Cerebellar nuclear complex (tissue), 1 donor: Measurements from ENCODE around the gene TOX4.
"Not testable (repeated sequence)": the region's sequence is repeated elsewhere in the genome, so short reads cannot be mapped to it uniquely, and the experiment has no call there.

ENCODE experiments used
- DNase-seq, 2 experiments: peaks; one replicate each; lab custom pipeline; 2025; lab: John Stamatoyannopoulos, UW

TOX4 gene

DNA sequence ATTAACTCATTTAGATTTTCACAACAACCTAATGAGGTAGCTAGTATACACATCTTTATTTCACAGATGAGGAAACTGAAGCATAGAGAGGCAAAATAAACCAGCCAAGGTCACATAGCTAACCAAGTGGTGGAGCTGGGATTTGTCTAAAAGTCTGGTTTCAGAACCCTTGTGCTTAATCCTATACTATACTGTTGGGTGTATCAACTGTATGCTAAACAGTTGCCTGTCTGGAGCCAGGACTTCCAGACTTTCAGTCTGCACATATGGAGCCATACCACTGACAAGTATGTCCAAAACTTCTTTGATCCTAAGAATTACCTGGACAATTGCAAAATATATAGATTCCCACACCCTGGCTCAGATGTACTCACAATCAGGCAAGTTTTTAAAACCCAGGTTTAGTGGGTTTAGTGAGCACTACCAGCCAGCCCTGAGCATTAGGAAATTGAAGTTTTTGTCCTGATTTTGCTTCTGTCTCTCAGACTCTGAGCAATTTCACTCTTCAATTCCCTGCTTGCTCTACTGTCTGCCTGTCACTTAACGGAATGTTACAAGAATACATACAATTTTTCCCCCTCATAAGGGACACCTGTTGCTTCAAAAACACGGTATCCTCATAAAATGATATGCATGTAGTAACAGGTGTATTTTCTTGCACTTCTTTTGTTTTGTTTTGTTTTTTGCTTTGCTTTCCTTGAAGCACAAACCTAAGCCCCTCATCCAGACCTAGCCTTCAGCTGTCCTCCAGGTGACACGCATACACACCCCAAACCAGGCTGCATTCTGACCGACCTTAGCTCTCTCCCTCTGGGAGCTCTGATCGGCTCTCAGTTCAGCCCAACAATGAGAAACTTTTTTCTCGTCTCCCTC is 58.8 kb downstream of the TOX4 start:
- DNase-seq = no peak

DNA sequence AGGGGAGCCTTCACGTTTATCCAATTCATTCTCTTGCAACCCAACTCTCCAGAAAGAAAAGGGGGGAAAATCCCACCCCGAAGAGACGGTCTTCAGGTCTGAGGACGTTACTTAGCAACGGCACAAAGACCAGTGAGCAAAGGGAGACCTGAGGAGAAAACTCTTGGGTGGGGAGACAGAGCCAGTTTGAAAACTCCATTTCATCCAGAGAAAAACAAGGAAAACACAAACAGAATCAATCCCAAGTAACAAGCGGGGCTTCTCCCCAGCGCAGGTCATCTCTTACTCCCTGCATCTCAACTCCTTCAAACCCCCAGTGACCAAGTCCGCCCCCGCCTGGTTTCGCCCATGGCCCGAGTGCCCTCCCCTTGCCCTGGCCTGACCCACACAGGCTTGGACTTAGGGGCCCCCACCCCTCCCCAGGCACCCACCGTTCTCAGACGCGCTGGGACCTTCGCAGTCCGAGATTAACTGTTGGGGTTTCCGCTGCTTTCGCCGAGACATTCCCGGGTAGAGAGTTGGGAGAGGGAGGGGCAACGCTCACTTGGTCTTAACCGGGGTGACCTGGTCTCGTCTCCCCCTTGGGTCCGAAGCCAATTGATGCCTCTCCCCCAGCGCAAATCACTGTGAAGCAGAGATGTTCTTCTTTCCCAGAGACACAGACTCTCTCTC is 59.6 kb downstream of the TOX4 start:
- no peak for DNase-seq

DNA sequence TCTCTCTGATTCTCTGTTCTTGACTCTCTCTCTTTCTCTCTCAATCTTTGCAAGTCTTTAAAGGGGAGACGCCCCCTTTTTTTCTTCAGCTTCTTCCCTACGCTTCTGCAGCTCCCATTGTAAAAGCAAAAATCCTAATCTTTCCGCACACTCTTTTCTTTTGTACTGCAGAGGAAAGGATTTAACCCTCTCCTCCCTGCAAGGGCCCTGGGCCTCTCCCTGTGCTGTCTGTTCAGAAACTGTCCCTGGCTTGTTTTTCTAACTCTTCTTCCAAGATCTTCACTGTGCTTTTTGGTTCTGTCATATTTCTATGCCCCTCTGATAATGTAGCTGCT is 60.1 kb downstream of the TOX4 start:
- DNase-seq = no peak

- no peak for DNase-seq
These were observed 62.4 kb downstream of the TOX4 start for GRCh38 chr14:21539189-21539940.

DNA sequence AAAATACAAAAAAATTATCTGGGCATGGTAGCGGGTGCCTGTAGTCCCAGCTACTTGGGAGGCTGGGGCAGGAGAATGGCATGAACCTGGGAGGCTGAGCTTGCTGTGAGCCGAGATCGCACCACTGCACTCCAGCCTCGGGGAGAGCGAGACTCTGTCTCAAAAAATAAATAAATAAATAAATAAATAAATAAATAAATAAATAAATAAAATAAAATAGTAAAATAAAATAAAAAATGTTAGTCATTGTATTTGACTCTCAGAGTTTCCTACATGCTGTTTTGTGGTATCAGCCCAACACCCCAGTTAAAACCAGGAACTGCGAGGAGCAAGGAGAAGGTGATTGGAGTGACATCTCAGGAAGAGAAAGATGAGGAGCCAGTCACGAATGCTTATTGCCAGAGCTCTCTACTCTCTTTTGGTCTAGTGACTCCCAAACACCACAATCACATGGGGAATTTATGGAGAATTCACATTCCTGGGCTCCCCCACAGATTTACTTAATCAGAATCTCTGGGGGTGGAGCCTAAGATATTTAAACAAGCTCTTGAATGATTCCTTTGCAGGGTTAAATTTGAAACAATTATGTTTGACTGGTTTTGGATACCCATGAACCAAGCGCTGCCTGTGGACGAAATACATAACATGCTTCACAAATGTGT is 64.5 kb downstream of the TOX4 start:
- no peak for DNase-seq

DNA sequence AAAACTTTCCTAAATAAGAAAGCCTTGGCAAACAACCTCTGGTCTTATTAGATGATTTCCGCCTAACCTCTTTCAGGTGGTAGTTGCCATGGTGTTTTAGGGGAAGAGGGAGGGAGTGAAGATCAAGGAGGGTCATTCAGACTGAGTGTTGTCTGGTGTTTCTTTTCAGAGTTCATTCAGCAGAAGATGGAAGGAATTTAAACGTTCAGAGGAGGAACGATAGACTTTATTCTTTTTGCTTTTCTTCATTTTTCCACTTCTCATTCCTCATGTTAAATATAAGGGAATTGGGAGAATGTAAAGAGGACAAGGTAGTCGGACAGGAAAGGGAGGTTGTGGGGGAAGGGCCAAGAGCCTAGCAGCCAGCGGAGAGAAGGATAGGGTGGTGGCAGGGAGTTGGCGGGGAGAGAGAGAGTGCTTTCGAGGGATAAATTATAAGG is 66.5 kb downstream of the TOX4 start:
- DNase-seq = no peak

- no peak for DNase-seq
These were observed 67.0 kb downstream of the TOX4 start for GRCh38 chr14:21543963-21544362.

- DNase-seq = not testable (repeated sequence)
These were observed 67.6 kb downstream of the TOX4 start for GRCh38 chr14:21544588-21544987.
